HG03378 (cell line): ENCODE results near the gene CPED1.
A peak's percentile ranks its signal among the peaks of the same experiment; 100 is the strongest.
"Not testable (repeated sequence)": the region's sequence is repeated elsewhere in the genome, so short reads cannot be mapped to it uniquely, and the experiment has no call there.

ENCODE experiments used
- ATAC-seq: cut with Tn5 transposase; IDR thresholded peaks from one replicate; pipeline ENCODE4 v1.9.1; 2021; ENCODE audit warnings: mild to moderate bottlenecking, moderate library complexity; ENCODE audit not compliant: unreplicated experiment

Gene CPED1

DNA sequence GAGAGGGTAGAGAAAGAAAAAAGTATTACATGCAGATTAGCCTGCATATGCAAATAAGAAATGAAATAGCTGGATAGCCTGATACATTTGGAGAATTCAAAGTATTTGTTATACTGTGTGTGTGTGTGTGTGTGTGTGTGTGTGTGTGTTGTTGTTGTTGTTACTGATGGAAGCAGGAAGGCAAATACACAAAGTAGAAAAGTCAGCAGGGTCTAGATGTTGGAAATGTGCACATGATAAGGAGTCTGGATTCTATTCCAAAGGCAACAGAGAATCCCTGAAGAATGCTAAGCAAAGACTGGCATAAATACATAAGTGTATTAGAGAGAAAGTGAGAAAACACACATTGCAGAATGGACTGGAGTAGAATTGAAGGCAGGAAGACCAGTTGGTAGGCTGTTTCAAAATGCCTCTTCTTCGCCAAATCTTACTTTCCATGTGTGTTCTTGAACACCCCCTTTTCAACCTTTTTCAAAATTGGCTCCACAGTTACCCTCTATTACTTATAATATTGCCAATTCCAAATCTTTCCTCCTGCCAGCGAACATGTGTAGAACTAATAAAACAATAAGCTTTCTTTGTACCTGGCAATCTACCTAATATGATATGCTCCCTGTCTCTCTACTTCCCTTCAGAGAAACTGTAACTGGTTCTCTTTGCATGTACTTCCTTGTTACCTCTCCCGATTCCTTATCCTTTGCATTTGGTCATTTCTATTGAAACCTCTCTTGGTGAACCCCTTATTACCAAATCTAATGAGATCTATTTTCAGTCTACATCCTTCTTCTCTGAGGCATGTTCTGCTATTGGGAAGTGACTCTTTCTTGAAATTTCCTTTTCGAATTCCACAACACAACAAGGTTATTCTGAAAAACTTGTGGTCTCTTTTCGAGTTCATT lies 6.2 kb downstream of the CPED1 start:
- ATAC-seq: no peak

- ATAC-seq: no peak
Measured at GRCh38 chr7:120995654-120996053, 7.1 kb downstream of the CPED1 start.

- ATAC-seq: peak; percentile 76
Measured at GRCh38 chr7:120996333-120996987, 7.9 kb downstream of the CPED1 start.

DNA sequence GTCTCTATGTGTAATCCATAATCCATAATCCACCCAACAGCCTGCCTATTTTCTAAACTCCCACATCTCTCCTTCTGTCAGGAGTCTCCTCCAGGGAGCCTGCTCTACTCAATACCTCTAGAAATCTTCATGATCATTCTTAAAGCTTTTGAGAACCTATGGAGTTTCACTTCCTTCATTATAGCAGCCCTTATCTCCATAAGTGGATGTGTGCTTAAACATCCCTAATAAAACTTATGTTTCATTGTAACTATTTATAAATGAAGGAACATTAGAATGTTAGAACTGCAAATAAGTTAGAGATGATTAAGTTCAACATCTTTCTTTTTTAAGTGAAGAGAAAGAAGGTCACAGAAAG lies 8.5 kb downstream of the CPED1 start:
- peak; percentile 27 for ATAC-seq

DNA sequence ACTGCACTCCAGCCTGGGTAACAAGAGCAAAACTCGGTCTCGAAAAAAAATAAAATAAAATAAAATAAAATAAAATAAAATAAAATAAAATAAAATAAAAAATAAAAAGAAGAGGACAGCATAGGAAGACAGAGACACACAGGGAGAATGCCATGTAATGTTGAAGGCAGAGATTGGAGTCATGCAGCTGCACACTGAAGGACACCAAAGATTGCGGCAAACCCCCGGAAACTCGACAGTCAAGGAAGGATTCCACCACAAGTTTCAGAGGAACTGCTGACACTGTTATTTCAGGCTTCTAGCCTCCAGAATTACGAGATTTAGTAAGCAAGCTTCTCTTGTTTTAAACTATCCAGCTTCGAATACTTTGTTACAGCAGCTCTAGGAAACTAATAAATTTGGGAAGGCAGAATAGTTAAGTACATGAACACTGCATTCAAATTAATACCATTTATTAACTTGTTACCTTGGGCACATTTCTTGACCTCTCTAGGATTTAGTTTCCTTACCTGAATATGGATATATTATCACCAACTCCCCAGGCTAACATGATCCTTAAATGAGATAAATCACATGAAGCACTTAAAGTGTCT lies 9.5 kb downstream of the CPED1 start:
- no peak for ATAC-seq

GRCh38 chr7:120998520-120998919 lies 10.0 kb downstream of the CPED1 start:
- no peak for ATAC-seq

DNA sequence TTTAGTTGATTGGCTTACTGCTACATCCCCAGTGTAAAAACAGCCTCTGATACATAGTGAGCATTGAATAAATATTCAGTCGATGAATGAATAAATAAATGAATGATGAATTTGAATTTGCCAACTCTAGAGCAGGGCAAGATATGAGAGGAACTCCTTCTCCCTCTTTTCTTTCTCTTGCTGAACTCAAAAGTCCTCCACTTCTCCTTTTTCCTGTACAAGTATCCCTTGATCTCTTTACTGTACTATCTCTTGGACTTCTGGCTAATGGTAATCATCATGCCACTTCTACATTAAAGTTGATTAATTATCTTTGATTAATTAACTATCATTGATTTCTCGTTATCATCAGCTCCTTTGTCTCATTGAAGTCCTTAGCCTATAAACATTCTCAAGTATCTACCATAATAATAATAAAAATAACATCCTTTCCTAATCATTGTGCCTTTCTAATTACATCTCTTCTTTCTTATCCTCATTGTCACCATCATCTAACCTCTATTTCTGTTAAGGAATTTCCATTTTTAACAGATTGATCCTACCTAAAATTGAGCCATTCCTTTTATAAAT lies 10.6 kb downstream of the CPED1 start:
- no peak for ATAC-seq

DNA sequence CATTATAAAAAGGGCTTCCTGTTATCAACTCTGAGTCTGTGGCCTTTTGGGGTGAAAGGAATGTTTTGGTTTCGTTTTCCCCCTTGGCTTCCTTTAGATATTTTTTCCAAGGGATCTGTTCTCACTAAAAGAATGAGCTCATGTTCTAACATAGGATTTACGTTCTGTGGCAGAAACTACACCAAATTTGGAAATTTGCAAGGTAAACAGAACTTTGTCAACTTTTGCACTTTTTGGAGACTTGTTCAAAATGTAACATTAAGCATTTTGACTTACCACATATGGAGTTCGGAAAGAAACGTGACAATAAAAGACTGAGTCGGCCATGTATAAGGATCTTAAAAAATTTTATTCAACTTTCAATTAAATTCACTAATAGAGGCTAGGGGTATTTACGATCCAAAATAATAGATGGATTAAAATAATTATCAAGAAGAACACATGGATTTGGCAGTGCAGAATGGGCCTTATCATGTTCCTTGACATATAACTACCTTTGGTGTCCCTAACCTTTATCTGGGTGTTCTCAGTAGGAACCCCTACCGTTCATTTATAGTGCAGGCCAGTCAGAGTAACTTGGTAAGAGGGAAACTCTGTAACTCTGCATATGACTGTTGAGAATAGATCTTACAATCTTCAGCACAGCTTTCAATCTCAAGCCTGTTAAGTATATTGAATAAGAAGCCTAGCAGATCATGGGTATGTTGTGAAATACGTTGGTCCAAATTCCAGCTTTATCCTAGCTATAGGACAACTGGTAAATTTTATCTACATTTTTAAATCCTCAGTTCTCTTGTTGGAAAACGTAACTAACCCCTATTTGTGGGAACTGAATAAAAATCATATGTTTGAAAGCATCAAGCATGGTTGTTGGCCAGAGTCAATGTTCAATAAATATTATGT lies 11.8 kb downstream of the CPED1 start:
- no peak for ATAC-seq

DNA sequence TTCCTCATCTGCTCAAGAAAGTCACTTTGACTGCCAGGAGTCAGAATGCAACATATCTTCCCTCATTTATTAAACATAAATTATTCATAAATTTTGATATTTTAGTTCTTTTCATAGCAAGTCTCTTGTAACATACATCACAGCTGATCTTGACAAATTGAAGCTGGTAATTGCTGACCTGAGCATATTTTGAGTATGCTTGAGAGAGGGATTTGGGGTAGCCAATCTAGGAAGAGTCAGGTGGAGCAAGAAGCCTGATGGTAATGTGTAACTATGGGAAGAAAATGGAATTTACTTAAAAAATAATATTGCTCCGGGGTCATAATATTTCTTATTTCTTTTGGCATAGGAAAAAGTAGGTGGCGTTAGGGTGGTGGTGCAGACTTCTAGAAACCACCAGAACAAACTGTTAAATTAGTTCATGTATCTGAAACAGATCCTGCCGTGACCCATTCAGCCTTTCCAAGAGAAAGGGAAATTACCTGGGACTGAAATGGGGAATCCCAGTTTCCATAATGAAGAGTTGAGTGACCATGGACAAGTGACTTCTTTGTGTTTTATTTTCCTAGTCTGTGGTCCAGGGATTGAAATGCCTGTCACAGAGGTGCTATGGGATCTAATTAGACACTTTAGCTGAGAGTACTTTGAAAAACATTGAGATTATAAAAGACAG lies 12.9 kb downstream of the CPED1 start:
- ATAC-seq: no peak

DNA sequence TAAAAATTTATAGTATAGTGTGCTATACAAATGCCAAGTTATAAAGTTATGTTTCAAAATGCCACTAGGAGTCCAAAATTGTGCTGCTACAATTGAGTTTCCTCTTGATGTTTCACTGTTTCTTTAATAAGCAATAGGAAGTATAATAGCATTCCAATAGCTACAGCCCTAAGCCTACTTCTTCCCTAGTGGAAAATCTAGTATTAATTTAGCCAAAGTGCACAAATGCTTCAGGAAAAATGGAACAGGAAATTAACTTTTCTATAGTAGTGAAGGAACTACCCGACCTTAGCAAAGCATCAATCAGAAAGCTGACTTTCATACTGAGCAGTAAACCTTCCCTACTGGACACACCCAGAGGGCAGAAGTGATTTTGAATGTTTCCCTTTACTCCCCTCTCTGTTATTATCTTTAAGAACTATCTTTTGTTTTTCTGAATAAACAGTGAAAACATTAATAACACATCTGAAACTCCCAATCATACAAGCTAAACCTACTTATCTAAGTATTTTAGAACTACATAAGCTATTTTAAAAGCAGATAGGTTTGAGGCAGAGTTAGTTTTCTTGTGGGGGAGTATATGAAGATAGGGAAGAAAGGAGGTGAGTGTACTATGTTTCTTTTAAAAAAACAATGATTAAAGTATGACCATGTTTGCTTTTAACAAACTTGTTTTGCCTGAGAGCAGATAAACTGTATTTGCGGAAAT lies 13.7 kb downstream of the CPED1 start:
- no peak for ATAC-seq

GRCh38 chr7:121002757-121003200 lies 14.3 kb downstream of the CPED1 start:
- ATAC-seq: no peak

DNA sequence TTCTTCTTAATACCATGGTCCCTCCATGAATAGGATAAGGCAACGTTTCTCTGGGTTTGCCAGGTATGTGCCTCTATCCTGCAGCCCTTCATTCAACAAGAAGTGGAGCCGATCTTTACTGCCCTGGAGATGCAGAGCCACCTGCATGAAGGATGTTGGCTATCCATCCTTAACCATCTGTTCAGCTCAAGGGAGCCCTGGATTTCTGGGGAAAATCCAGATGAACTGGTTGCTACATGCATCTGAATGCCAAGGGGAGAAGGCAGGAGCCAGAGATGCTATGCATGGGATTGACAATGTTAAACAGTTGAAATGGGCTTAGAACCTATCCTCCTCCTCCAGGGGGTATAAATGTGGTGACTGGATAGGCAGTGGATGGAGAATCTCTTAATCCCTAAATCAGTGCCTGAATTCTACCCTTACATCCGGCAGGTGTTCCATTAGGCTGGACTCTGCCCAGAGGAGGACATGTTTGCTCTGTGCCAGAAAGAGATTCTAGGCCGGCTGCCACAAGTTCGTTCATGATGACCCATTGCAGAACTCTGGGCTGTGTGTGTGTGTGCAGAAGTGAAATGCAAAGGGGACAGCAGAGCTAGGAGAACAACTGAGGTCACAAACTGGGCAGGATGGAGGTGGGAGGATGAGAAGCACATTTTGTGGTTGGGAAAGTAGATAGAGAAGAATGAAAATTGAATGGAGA lies 15.6 kb downstream of the CPED1 start:
- no peak for ATAC-seq

GRCh38 chr7:121005058-121005457 lies 16.5 kb downstream of the CPED1 start:
- not testable (repeated sequence) for ATAC-seq

- ATAC-seq: no peak
Measured at GRCh38 chr7:121005996-121006584, 17.6 kb downstream of the CPED1 start.

DNA sequence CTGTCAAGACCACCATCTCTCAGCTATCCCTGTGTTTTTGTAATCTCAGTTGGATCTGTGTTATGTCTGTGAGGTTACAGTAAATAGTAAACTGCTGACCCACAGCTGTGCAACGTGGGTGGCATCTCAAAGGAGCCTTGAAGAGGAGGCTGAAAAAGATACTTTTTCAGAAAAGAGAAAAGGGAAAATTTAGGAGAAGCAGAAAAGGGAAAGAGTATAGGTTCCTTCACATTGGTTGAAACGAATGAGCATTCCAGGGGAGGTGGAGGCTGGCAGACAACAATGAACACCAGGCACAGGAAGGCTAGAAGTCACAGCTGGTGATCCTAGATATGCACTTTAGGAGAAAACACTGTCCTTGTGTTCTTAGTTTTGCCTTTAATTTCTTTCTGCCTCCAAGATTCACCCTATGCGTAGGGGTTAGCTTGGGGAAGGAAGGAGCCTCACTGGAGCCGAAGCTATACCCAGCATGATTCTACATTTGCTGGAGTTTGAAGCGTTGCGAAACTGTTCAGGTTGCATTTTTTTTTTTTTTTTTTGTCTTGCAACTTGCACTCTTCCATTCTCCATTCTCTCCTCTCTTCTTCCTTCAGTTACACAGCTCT lies 18.3 kb downstream of the CPED1 start:
- ATAC-seq: no peak

DNA sequence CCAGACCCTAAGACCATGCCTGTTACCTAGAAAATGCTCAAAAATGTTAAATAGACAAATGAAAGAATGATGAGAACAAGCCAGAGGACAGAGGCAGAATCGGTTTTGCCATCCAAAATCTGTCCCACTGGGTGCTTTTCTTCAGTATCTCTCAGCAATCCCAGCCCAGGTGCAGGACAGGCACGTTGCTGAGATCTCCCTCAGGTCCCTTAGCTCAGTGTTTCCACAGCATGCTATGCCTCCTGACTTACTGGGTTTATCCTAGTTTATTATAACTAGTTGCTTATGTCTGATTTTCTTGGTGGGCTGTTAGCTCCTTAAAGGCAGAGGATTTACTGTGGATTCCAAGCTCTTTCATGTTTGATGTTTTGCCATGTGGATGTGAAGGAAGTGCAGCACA lies 20.3 kb downstream of the CPED1 start:
- no peak for ATAC-seq

GRCh38 chr7:121011401-121011800 lies 22.9 kb downstream of the CPED1 start:
- no peak for ATAC-seq
